ENCODE measurements around the gene MYL4.

Gene MYL4

DNA sequence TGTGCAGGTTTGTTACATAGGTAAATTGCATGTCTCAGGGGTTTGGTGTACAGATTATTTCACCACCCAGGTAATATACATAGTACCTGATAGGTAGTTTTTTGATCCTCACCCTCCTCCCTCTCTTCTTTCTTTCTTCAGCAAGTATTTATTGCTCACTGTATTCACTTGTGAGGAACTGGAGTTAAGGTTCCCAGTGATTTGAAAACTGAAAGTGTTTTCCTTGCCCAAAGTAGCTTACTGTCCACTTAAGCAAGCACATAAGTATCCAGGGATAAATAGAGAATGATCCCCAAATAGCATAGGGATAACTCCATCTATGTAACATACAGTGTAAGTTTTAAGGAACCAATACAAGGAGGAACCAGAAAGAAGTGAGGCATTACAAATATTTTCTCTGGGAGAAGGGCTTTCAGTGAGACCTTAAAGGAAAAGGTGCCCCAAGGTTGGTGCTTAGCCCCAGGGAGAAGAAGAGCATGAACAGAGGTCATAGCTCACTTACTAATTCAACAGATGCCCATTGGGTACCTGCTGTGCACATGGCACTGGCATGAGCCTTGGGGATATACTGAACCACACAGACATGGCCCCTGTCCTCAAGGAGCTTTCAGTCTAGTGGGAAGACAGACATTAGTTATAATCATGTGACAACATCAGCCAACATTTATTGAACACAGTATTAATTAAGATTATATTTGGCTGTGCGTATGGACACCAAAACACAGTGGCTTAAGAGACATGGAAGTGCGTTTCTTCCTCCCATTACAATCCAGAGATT lies 17.0 kb downstream of the MYL4 start:
- peaks cover 30% of the 10 kb centered on the region for H3K4me1 ChIP-seq
- no peaks in the 10 kb centered on the region for H3K27me3 ChIP-seq
- no peak overlapping the region for H3K9ac ChIP-seq
- no peaks in the 10 kb centered on the region for H4K20me1 ChIP-seq
- TF ChIP-seq Cebpa-rat (IDR thresholded peaks at IDR 0.05), result no peak
- H3K4me2 ChIP-seq, result no peak overlapping the region
- peaks cover 34% of the 10 kb centered on the region for H3K9me3 ChIP-seq
- H3K4me3 ChIP-seq, result no peak overlapping the region
- H3K36me3 ChIP-seq, result peaks cover 10% of the 10 kb centered on the region; the same call in 1 of the 2 replicates
- no peak overlapping the region for H3K27ac ChIP-seq

DNA sequence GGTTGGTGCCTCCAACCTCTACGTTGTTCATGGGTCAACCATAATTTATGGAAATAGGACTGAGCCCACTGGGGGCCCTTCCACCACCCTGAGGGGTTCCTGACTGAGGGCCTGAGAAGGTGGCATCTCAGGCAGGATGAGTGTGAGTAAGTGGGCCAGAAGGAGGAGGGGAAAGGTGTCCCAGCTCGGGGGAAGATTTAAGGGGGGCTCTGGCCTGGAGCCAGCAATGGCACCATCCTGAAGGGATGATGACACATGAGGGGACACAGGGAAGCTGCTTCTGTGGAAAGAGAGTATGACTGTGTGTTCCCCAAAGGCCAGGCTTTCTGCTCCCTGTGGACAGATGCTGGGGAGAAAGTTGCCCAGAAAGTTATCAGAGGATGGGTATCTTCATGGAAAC lies 18.7 kb downstream of the MYL4 start:
- TF ChIP-seq Cebpa-rat (IDR thresholded peaks at IDR 0.05), result no peak

DNA sequence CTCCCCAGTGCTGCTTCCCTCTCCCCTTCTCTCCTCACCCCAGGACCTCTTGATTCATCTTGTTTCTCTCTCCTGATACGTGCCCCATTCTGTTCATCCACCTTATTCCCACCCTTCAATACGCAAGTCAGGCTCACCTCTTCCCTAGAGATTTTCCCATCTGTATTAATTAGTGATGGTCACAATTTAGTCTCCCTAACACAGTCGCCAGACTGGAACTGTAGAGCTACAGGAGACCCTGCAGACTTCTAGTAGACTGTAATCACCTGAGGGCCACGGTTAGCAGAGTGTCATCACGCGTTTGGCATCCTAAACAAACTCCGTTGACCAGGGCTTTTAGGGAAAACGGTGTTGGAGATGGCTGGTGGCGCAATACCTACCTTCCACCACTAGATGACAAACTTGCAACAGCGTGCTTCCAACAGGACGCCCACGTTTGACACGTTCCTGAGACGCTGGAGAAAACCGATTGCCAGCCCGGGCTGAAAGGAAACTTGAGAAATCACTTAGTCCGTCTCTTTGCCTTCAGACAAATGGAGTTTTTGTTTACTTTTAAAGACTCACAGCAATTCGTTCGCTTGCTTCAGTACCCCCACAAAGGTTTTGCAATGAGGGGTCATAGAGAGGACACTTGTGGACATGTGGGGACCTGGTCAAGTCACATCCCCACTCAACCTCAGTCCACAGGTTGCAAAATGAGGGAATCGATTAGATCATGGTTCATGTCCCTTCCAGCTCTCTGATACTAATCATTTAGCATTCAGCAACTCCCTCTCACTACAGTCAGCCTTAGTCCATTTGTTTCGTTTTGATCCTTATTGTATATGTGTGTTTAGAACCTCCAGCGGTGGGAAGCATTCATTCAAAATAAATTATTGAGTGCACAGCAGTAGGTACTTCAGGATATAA lies 20.6 kb downstream of the MYL4 start:
- Histone ChIP-seq H3K4me2 (peak overlapping the region; percentile 89), H3K27me3 (no peaks in the 10 kb centered on the region), H3K27ac (no peak overlapping the region), H3K9me3 (peaks cover 4% of the 10 kb centered on the region), H3K4me1 (peaks cover 28% of the 10 kb centered on the region), H4K20me1 (no peaks in the 10 kb centered on the region), H3K36me3 (no peaks in the 10 kb centered on the region), H3K9ac (peak overlapping the region; percentile 36; the same call in 1 of the 2 replicates), H3K4me3 (0 out of 2 replicates have a peak overlapping the region, but pooled peaks have one; percentile 32)
- TF ChIP-seq Cebpa-rat (IDR thresholded peaks at IDR 0.05), result peak; percentile 73; the same call in 1 of the 2 replicates

More for the DNA sequence above, 18.7 kb downstream of the MYL4 start:
- Histone ChIP-seq H3K27me3 (no peaks in the 10 kb centered on the region), H3K36me3 (peaks cover 9% of the 10 kb centered on the region; the same call in 1 of the 2 replicates), H3K4me3 (no peak overlapping the region), H3K27ac (no peak overlapping the region), H4K20me1 (no peaks in the 10 kb centered on the region), H3K4me2 (no peak overlapping the region), H3K9ac (no peak overlapping the region), H3K9me3 (peaks cover 23% of the 10 kb centered on the region), H3K4me1 (peaks cover 28% of the 10 kb centered on the region)

DNA sequence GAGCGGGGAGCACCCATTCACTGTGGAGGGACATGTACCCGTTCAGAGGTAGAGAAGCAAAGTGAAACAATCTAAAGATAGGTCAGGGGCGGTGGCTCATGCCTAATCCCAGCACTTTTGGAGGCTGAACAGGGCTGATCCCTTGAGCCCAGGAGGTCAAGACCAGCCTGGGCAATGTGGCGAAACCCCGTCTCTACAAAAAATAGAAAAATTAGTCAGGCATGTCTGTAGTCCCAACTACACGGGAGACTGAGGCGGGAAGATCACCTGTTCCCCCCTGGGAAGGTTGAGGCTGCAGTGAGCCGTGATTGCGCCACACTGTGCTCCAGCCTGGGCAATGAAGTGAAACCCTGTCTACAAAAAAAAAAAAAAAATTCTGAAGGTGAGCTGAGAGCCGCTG lies 21.7 kb downstream of the MYL4 start:
- H3K4me1 ChIP-seq, result peaks cover 28% of the 10 kb centered on the region
- H3K9ac ChIP-seq, result 0 out of 2 replicates have a peak overlapping the region, but pooled peaks have one; percentile 6
- H3K4me2 ChIP-seq, result peak overlapping the region; percentile 89
- H3K27ac ChIP-seq, result no peak overlapping the region
- no peaks in the 10 kb centered on the region for H3K36me3 ChIP-seq
- no peaks in the 10 kb centered on the region for H3K27me3 ChIP-seq
- H4K20me1 ChIP-seq, result no peaks in the 10 kb centered on the region
- TF ChIP-seq Cebpa-rat (IDR thresholded peaks at IDR 0.05), result peak; percentile 84
- peaks cover 5% of the 10 kb centered on the region for H3K9me3 ChIP-seq
- H3K4me3 ChIP-seq, result peak overlapping the region; percentile 32; the same call in 1 of the 2 replicates

DNA sequence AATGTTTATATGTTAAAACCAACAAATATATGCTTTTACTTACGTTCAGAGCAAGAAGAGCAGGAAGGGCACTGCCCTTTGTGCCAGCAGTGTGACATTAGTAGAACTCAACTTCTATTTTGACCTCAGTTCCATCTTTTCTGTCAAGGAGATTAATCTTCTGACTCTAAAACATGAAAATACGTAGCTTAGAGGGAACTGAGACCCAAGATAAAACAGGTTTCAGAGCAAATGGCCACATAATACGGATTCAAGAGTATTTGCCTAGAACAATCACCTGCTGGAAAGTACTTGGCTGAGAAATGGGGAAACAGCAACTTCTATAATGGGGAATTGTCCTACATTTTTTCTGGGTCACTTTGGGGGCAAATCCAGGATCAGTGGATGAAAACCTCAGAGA lies 22.2 kb downstream of the MYL4 start:
- Histone ChIP-seq H3K4me3 (no peak overlapping the region), H3K9me3 (peaks cover 10% of the 10 kb centered on the region), H3K27me3 (no peaks in the 10 kb centered on the region), H3K36me3 (no peaks in the 10 kb centered on the region), H3K27ac (no peak overlapping the region), H4K20me1 (no peaks in the 10 kb centered on the region), H3K4me1 (peaks cover 28% of the 10 kb centered on the region), H3K9ac (no peak overlapping the region), H3K4me2 (peak overlapping the region; percentile 89)
- TF ChIP-seq Cebpa-rat (IDR thresholded peaks at IDR 0.05), result no peak

DNA sequence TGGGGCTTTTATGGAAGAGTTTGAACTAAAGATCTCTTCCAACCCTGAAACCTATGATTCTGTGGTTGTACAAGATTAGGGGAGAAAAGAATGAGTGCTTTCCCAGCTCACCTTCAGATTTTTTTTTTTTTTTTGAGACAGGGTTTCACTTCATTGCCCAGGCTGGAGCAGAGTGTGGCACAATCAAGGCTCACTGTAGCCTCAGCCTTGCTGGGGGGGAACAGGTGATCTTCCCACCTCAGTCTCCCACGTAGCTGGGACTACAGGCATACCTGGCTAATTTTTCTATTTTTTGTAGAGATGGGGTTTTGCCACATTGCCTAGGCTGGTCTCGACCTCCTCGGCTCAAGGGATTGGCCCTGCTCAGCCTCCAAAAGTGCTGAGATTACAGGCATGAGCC lies 22.7 kb downstream of the MYL4 start:
- Histone ChIP-seq H3K27ac (no peak overlapping the region), H3K27me3 (no peaks in the 10 kb centered on the region), H3K36me3 (no peaks in the 10 kb centered on the region), H3K4me3 (no peak overlapping the region), H3K4me2 (0 out of 2 replicates have a peak overlapping the region, but pooled peaks have one; percentile 89), H4K20me1 (no peaks in the 10 kb centered on the region), H3K4me1 (peaks cover 28% of the 10 kb centered on the region), H3K9ac (no peak overlapping the region), H3K9me3 (peaks cover 15% of the 10 kb centered on the region)
- no peak for TF ChIP-seq Cebpa-rat (IDR thresholded peaks at IDR 0.05)

DNA sequence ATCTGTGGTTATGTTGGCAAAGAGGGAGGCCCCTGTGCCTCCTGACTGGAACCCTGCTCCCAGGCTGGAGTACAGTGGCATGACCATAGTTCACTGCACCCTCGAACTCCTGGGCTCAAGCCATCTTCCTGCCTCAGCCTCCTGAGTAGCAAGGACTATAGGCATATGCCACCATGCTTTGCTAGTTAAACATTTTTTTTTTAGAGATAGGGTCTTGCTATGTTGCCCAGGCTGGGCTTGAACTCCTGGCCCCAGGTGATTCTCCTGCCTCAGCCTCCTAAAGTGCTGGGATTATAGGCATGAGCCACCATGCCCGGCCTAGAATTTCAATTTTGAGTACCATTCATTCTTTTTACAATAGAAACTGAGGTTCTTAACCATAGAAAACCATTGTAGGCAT lies 23.3 kb downstream of the MYL4 start:
- Histone ChIP-seq H4K20me1 (no peaks in the 10 kb centered on the region), H3K27ac (no peak overlapping the region), H3K9ac (no peak overlapping the region), H3K4me2 (no peak overlapping the region), H3K27me3 (no peaks in the 10 kb centered on the region), H3K4me1 (peaks cover 28% of the 10 kb centered on the region), H3K4me3 (no peak overlapping the region), H3K9me3 (peaks cover 21% of the 10 kb centered on the region), H3K36me3 (0 out of 2 replicates have a peak, but pooled peaks cover 5% of the 10 kb centered on the region)
- no peak for TF ChIP-seq Cebpa-rat (IDR thresholded peaks at IDR 0.05)

DNA sequence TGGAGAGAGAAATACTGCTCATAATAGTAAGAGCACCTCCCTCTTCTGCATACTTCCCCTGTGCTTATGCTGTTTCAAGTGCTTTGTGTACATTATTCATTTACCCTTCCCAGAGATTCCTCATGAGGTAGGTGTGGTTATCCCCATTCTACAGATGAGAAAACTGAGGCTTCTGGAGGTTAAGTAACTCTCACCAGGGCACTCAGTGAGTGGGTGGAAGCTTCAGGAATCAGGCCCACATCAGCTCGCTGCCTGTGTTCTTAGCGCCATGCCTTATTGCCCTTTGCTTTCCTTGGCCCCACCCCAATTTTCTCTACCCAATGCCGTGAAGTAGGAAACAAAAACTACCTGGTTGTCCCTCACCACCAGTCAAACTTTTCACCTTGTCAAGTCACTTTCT lies 26.4 kb downstream of the MYL4 start:
- H3K27ac ChIP-seq, result no peak overlapping the region
- H3K9ac ChIP-seq, result no peak overlapping the region
- H3K27me3 ChIP-seq, result no peaks in the 10 kb centered on the region
- peaks cover 43% of the 10 kb centered on the region for H3K4me1 ChIP-seq
- peaks cover 33% of the 10 kb centered on the region for H3K9me3 ChIP-seq
- no peak overlapping the region for H3K4me3 ChIP-seq
- no peaks in the 10 kb centered on the region for H4K20me1 ChIP-seq
- no peak for TF ChIP-seq Cebpa-rat (IDR thresholded peaks at IDR 0.05)
- 0 out of 2 replicates have a peak, but pooled peaks cover 8% of the 10 kb centered on the region for H3K36me3 ChIP-seq
- no peak overlapping the region for H3K4me2 ChIP-seq

DNA sequence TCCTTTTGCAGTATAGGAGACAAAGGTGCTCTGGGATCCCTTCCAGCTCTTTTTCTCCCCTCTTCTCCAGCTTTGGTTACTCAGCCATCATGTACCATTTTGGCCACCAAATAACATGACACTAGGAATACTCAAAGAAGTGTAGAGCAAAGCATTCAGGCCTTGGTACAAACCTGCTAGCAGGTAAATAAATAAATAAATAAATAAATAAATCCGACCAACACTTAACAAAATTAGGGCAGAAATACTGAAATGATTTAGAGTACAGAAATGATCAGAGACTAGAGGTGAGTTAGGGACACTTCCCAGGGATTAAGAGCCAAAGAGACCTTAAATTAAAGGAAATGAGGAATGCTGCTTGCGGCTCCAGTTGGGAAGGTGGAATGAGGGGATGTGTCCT lies 26.8 kb downstream of the MYL4 start:
- Histone ChIP-seq H3K9me3 (peaks cover 33% of the 10 kb centered on the region), H3K36me3 (0 out of 2 replicates have a peak, but pooled peaks cover 8% of the 10 kb centered on the region), H3K4me3 (no peak overlapping the region), H3K4me1 (peaks cover 43% of the 10 kb centered on the region), H3K27ac (no peak overlapping the region), H4K20me1 (no peaks in the 10 kb centered on the region), H3K27me3 (no peaks in the 10 kb centered on the region), H3K9ac (no peak overlapping the region), H3K4me2 (no peak overlapping the region)
- no peak for TF ChIP-seq Cebpa-rat (IDR thresholded peaks at IDR 0.05)
